GM10847 (cell line): ENCODE data around the gene FAT1.

Experiments used
- POLR2A ChIP-seq: IDR thresholded peaks from 2 replicates; pipeline ENCODE4 v1.6.1; 2011; ENCODE audit not compliant: insufficient read length; ENCODE audit errors: extremely low read depth

The FAT1 gene

DNA sequence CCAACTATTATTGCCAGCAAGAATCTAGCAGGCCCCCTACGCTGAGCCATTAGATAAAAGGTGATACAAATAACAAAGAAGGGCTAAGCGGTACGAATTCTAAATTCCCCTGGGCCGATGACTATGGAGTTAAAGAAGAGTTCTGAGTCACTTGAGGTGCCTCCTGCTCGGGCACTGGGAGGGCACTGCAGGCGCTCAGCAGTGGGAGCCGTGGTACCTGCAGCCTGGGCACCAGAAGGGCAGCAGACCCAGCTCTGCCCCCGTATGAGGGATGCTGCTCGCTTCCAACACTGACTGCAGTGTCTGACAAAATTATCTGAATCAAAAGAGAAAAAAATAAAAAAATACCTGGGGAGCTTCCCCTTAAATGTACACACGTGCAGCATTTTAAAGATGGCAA, 124.2 kb downstream of the FAT1 start:
- no peak for TF ChIP-seq POLR2A

DNA sequence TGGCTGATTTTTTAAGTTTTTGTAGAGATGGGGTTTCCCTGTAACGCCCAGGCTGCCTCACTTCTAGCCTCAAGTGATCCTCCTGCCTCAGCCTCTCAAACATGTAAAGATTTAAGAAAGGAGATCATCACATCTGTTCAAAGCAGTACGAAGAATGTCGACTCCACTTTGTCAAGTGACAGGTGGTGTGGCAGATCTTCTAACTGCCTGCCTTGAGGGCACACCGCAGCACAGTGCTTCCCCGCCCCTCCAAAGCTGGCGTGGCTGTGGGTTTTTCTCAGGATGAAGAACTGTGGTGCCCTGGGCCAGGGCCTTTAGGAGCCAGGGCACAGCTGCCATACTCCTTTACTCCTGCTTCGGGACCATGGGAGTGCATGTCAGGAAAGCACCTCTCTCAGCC, 125.0 kb downstream of the FAT1 start:
- TF ChIP-seq POLR2A = no peak

DNA sequence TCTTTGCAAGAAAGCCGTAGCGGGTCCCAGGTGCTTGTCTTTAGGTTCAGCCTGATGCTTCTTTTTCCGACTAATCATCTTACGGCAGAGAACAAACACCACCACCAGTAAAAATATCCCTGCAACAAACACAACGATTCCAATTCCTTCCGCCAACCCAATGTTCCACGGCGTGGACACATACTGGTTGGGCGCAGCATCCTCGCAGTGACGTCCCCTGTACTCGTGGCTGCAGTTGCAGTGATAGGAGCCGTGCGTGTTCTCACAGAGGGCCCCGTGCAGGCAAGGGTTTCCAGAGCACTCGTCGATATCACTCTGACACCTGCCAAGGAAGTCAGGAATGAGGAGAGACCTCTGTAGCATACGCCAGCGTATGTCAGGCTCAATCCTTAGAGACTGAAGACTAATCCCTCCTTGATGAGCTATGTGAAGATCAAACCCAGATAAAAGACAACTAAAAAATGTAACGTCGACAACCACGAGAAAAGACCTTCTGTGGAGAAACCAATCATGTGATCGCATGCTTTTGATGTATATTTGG, 126.7 kb downstream of the FAT1 start:
- TF ChIP-seq POLR2A = no peak

DNA sequence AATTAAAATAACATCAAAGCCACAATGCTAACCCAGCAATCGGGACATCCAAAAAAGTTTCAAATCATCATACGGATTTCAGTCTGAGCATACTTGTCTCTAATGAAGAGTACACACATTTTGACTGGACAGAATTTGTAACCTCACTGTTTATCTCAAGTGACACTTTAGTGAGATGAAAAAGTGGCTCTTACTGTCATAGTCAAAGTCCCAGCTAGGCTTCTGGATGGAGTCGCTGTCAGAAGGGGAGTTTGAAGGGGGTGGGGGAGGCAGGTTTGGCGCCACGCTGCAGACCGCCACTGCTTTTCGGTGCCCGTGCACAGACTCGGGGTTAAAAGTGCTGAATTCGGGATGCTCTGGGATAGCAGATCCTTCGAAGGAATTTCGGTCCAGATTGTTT, 127.3 kb downstream of the FAT1 start:
- no peak for TF ChIP-seq POLR2A

DNA sequence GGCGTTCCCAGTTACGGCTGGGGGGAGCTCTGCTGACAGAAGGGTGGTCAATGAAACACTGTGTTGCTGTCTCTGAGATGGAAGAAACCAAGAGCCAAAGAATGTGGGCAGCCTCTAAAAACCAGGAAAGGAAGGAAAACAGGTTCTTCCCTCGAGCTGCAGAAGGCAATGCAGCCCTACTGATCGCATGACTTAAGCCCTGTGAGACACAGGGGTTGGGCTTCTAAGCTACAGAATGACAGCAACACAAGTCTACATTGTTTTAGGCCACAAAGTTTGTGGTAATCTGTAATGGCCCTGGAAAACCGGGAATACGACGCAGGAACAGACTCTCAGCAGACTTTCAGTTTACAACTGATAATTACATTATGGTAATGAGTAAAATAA, 130.1 kb downstream of the FAT1 start:
- no peak for TF ChIP-seq POLR2A

DNA sequence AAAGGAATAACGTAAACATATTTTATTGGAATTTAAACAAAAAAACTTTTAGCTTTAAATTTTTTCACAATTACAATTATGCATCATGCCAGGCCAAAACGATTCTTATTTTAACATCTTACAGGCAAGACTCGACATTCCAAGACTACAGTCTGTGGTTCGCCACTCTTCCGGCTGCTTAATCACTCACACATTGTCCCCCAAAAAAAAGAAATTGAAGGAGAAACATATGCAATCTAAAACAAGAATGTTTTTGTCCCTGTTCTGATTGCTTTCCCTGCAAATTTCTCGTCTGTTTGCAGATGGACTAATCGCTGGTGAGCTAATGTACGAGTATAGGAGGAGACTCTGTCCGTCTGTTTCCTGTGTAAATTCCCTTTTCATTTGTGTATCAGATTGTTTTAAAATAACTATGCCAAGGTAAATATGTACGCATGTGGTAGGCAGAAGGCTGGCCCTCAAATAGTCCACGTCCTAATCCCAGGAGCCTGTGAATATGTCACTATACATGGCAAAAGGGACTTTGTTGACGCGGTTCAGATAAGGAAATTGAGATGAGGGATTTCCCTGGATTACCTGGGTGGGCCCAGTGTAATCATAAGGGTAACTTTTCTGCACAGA, 130.6 kb downstream of the FAT1 start:
- no peak for TF ChIP-seq POLR2A

DNA sequence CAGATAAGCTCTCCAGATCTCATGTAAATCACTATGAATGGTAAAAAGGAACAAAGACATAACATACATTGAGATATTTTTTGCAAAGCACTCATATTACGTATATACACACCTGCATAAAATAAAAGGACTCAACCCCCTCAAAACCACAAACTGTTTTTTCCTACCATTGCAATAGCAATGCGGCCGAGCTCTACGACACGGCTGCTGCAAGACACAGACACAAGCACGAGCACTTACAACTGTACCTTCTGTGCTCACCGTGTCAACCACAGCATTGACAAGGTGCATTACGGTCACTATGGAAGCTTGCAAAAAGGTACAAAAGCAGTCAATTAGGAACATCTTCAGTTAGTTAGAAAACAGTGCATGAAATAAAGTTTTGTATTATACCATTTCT, 131.2 kb downstream of the FAT1 start:
- TF ChIP-seq POLR2A = no peak

DNA sequence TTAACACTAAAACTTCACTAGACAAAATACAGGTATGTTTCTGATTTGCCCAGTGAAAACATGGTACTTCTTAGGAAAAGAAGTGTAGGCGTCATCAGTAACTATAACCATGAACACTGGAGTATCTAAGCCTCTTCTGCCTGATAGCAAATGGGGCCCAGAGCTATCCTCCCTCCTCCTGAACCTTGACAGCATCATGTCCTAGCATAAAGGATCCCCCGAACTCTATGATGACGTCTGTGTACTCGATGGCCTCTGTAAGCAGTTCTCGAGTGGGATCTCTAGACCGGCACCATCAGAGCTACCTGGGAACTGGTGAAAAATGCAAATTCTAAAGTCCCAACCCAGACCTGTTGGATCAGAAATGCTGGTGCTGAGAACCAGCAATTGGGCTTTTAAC, 132.0 kb downstream of the FAT1 start:
- TF ChIP-seq POLR2A = no peak

DNA sequence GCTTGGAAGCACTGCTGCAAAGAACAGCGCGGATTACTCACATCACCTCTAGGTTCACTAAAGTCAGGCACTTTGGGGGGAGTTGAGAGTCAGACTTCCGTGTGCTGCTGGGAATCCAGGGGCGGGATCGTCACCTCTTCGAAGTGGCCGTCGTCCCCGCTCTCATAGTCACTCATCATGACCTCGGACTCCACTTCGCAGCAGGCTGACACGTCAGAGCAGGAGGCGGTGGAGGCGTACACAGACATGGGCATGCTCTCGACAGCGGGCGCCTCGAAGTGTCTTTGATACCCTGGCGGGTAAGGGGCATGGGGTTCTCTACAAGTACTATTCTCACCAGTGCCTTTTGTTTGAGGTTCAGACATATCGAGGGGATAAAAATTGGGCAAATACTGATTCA, 135.2 kb downstream of the FAT1 start:
- no peak for TF ChIP-seq POLR2A

DNA sequence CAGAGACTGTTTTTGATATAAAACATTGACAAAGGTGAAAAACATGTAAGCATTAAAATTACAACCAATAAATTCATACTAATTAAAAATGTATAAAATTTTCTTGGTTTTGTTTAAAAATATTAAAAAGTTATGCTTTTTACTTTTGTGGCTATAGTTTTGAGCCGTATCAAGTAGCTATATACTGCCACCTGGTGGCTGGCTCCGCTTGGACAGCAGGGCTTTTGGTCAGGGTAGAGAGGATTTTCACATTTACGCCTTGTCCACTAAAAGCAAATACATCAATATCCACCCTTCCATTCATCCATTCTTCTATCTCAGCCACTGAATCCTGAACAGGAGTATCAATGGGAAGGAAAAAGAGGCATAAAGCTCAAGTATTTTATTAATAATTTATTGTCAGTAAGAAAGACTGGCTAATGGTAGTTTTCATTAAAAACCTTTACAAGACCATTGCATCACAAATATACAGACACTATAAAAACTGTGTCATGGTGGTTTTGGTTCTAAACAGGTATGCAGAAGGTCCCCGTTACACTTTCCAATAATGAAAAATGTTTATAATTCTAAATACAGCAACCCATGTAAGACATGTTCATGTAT, 136.1 kb downstream of the FAT1 start:
- TF ChIP-seq POLR2A = no peak

DNA sequence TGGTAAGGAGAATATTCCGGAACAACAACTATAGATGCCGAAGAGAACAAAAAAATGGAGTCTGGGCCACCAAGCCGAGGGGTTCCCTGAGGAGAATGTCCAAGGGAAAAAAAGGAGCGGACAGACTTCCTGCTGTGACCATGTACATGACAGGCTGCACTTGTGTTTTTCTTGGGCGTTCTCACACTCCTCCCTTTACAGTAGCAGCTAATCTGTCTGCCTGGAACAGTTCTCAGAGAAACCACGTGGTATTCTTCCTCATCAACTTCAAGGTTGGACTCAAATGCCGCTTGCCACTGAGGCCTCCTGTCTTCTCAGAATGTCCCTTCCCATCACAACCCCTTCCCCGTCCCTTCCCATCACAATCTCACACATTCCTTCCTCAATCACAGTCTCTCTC, 137.5 kb downstream of the FAT1 start:
- TF ChIP-seq POLR2A = no peak

DNA sequence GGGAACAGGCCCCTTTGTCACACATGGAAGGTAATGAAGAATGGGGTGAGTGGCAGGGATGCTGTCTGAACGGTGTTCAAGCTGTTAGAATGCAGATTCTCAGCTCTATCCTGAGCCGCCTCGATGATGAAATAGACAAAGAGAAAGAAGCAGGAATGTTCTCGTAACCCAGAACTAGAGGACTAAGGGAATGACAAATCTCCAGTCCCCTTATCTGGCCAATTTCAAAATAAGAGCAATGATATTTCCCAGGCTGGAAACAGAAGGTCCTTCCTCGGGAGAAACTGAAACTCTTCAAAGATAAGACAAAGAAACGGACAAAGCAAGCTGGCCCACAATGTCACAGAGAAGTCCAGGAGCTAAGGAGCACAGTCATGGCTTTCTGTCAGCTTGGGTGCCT, 138.7 kb downstream of the FAT1 start:
- TF ChIP-seq POLR2A = no peak

DNA sequence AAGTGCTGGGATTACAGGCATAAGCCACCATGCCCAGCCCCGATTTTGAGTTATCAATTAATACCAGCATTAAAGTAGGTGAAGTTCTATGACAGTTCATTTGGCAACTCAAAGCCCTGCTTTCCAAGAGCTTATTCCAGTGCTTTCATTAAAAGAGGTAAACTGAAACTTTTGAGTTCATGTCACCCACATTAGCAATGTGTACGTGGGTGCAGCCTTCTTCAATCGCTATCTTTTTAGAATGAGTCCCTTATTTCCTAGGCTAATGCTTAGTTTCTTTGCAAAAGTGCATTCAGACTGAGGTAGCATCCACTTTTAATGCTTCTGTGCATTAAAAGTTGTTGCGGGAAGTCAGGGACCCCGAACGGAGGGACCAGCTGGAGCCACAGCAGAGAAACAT, 142.2 kb downstream of the FAT1 start:
- no peak for TF ChIP-seq POLR2A

DNA sequence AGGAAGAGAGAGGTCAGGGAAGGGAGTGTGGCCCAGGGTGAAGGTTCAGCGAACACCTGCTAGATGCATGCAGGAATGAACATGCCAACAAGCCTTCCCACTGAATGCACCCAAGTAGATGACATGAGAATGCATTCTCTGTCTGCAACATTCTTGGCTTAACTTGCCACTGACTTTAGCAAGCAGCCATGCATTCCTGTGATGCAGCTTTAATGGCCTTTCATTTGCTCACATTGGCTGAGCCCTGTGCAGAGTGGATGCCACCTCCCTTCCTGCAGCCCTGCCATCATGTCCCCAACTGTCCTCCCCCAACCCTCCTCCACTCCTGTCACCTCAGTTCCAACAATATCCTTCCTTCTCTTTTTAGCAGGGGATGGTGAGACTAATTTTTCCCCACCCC, 143.0 kb downstream of the FAT1 start:
- TF ChIP-seq POLR2A = no peak

DNA sequence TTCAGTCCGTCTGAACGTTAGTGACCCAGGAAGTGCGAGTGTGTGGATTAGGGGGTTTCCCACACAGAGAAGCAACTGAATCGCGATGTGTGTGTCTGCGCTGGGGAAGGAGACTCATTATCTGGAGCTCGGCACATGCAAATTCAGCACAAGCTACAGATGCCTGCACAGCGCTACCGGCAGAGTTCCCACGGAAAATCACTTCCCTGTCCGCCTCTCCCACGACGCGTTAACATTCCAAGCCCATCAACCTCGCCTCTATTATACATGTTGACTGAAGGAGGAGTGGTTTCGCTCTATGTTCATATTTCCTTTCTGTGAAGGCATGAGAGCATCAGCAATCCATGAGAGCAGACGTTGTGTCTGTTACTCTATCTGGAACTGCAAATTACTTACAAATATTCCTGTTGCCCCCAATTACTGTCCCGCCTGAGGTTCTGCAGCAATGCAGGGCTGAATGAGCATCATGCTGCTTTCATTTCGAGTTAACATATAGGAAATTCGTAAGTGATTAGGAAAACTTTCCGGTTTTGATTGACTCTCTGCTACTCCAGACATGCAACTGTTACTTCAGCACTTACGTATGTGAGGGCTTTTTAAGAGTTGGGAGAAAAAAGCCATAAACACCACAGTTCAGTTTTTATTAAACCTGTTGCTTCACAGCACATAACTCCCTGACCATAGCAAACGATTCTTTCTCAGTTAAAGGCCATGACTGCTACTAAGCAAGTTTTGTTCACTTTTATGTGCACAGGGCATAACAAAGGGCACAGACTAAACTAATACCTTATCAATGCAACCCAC, 153.3 kb downstream of the FAT1 start:
- TF ChIP-seq POLR2A = no peak

DNA sequence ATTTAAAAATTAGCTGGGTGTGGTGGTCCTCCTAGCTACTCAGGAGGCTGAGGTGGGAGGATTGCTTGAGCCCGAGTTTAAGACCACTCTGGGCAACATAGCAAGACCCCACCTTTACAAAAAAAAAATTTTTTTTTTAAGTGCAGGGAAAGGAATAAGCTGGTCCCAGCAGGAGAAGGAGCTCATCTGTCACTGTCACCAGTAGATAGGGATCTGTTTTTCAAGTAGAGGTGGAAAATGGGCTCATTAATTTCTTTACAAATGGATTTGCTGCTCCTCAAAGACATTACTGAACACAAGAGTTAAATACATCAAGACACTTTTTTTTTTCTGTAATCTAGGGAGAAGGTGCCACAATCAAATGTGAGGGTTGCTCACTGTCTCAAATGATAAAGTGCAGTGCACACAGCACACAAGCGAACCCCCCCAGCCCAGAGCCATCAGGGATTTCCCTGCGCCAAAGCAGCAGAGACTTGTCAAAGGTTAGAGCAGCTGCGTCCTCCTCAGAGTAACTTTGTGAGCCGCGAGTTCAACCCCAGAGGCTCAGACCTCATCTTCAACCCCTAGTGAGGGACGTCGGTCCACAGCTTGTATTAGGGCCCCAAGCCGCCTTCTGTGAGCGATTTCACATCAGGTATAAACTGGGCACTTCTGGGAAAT, 154.0 kb downstream of the FAT1 start:
- TF ChIP-seq POLR2A = no peak
